H9 (cell line): Measurements from ENCODE around the gene NEAT1. TPM values are rescaled to one million over a fixed set of nuclear protein-coding genes. Genes with fewer than 3 reads are reported as not detected.

Experiments
- DNase-seq: peaks from one replicate; pipeline ENCODE4 v3.0.0-alpha.2; 2017
- H2AFZ ChIP-seq: one replicate; pipeline ENCODE4 v1.6.1; 2013; ENCODE audit warnings: mild to moderate bottlenecking, low read length, control low read depth, moderate library complexity
- H2AK5ac ChIP-seq: 2 replicates; pipeline ENCODE4 v1.6.1; 2013; ENCODE audit warnings: low read length, control low read depth, mixed read lengths; ENCODE audit not compliant: insufficient read length
- H2BK120ac ChIP-seq: one replicate; pipeline ENCODE4 v1.6.1; 2013; ENCODE audit warnings: low read depth, mild to moderate bottlenecking, low read length, control low read depth, inconsistent platforms; ENCODE audit not compliant: poor library complexity, severe bottlenecking
- H2BK12ac ChIP-seq: 2 replicates; pipeline ENCODE4 v1.6.1; 2013; ENCODE audit warnings: low read length, control low read depth, mixed read lengths, low read depth; ENCODE audit not compliant: insufficient read length
- H2BK15ac ChIP-seq: 2 replicates; pipeline ENCODE4 v1.6.1; 2013; ENCODE audit warnings: low read depth, low read length, control low read depth
- H2BK20ac ChIP-seq: one replicate; pipeline ENCODE4 v1.6.1; 2013; ENCODE audit warnings: low read depth, mild to moderate bottlenecking, low read length, control low read depth, inconsistent platforms; ENCODE audit not compliant: poor library complexity, severe bottlenecking
- H2BK5ac ChIP-seq: 2 replicates; pipeline ENCODE4 v1.6.1; 2013; ENCODE audit warnings: low read length, control low read depth, mixed read lengths; ENCODE audit not compliant: insufficient read length
- H3K14ac ChIP-seq: 2 replicates; pipeline ENCODE4 v1.6.1; 2013; ENCODE audit warnings: low read length, control low read depth; ENCODE audit not compliant: insufficient read depth
- H3K18ac ChIP-seq: 2 replicates; pipeline ENCODE4 v1.6.1; 2013; ENCODE audit warnings: low read depth, mild to moderate bottlenecking, mixed read lengths, low read length, control low read depth; ENCODE audit not compliant: insufficient read length
- H3K23ac ChIP-seq: 2 replicates; pipeline ENCODE4 v1.6.1; 2013; ENCODE audit warnings: low read length, control low read depth, mixed read lengths, low read depth; ENCODE audit not compliant: insufficient read length
- H3K23me2 ChIP-seq: 2 replicates; pipeline ENCODE4 v1.6.1; 2013; ENCODE audit warnings: low read depth, mild to moderate bottlenecking, mixed read lengths, low read length, control low read depth; ENCODE audit not compliant: insufficient read length, poor library complexity, severe bottlenecking
- H3K27ac ChIP-seq: 2 replicates; pipeline ENCODE4 v1.5.1; 2013; ENCODE audit warnings: low read length, control low read depth, mixed read lengths, low read depth; ENCODE audit not compliant: insufficient read length
- H3K27me3 ChIP-seq: 2 replicates; pipeline ENCODE4 v1.6.1; 2013; ENCODE audit warnings: low read length, control low read depth, inconsistent platforms; ENCODE audit not compliant: insufficient read depth
- H3K4ac ChIP-seq: 2 replicates; pipeline ENCODE4 v1.6.1; 2013; ENCODE audit warnings: low read depth, mild to moderate bottlenecking, control low read depth, inconsistent platforms, low read length, moderate library complexity
- H3K4me1 ChIP-seq: 2 replicates; pipeline ENCODE4 v1.6.1; 2013; ENCODE audit warnings: low read length, control low read depth, inconsistent platforms; ENCODE audit not compliant: insufficient read depth
- H3K4me2 ChIP-seq: 2 replicates; pipeline ENCODE4 v1.6.1; 2013; ENCODE audit warnings: low read length, control low read depth, mixed read lengths; ENCODE audit not compliant: insufficient read length, insufficient read depth
- H3K56ac ChIP-seq: 2 replicates; pipeline ENCODE4 v1.6.1; 2013; ENCODE audit warnings: low read depth, mild to moderate bottlenecking, mixed read lengths, low read length, control low read depth; ENCODE audit not compliant: insufficient read length
- H3K79me1 ChIP-seq: 2 replicates; pipeline ENCODE4 v1.6.1; 2013; ENCODE audit warnings: low read depth, mild to moderate bottlenecking, moderate library complexity, low read length, control low read depth, inconsistent platforms; ENCODE audit not compliant: insufficient read depth, poor library complexity, severe bottlenecking
- H3K79me2 ChIP-seq: 2 replicates; pipeline ENCODE4 v1.6.1; 2013; ENCODE audit warnings: low read length, control low read depth, inconsistent platforms; ENCODE audit not compliant: insufficient read depth
- H3K9ac ChIP-seq: 2 replicates; pipeline ENCODE4 v1.6.1; 2013; ENCODE audit warnings: low read length, control low read depth, mixed read lengths; ENCODE audit not compliant: insufficient read length; ENCODE audit errors: extremely low read depth
- H3K9me3 ChIP-seq: one replicate; pipeline ENCODE4 v1.6.1; 2013; ENCODE audit warnings: low read depth, low read length, inconsistent platforms; ENCODE audit not compliant: control insufficient read depth
- H3T11ph ChIP-seq: one replicate; pipeline ENCODE4 v1.6.1; 2013; ENCODE audit warnings: mild to moderate bottlenecking, low read length, control low read depth, inconsistent platforms
- H4K20me1 ChIP-seq: one replicate; pipeline ENCODE4 v1.6.1; 2013; ENCODE audit not compliant: control insufficient read depth, insufficient read length, insufficient read depth
- H4K5ac ChIP-seq: 2 replicates; pipeline ENCODE4 v1.6.1; 2013; ENCODE audit warnings: low read depth, mild to moderate bottlenecking, mixed read lengths, low read length, control low read depth; ENCODE audit not compliant: insufficient read length
- H4K8ac ChIP-seq: replicated peaks from 2 replicates; pipeline ENCODE4 v1.6.1; 2013; ENCODE audit warnings: low read length, control low read depth, mixed read lengths, low read depth; ENCODE audit not compliant: insufficient read length
- H4K91ac ChIP-seq: 2 replicates; pipeline ENCODE4 v1.6.1; 2013; ENCODE audit warnings: low read depth, mild to moderate bottlenecking, moderate library complexity, mixed read lengths, low read length, control low read depth; ENCODE audit not compliant: insufficient read length
- H3K27ac Mint-ChIP-seq, 3 experiments: 2 replicates in 2 of 3; 3 replicates in 1 of 3; pipeline ENCODE4 v1.8.0; 2020 to 2021; ENCODE audit warnings: mixed read lengths in 3 of 3, mild to moderate bottlenecking in 1 of 3, moderate library complexity in 1 of 3
- H3K27me3 Mint-ChIP-seq: 2 replicates; pipeline ENCODE4 v1.8.0; 2021; ENCODE audit warnings: low read depth, mild to moderate bottlenecking, moderate library complexity, mixed read lengths
- H3K36me3 Mint-ChIP-seq, 3 experiments: 2 replicates in 2 of 3; 3 replicates in 1 of 3; pipeline ENCODE4 v1.8.0; 2020 to 2021; ENCODE audit warnings: low read depth in 3 of 3, mixed read lengths in 3 of 3; ENCODE audit not compliant: insufficient read depth in 1 of 3
- H3K4me1 Mint-ChIP-seq, 2 experiments: 2 replicates each; pipeline ENCODE4 v1.8.0; 2020; ENCODE audit warnings: mixed read lengths in 2 of 2
- H3K4me3 Mint-ChIP-seq, 2 experiments: 2 replicates in 1 of 2; 3 replicates in 1 of 2; pipeline ENCODE4 v1.8.0; 2020 to 2021; ENCODE audit warnings: mild to moderate bottlenecking in 2 of 2, mixed read lengths in 2 of 2, moderate library complexity in 1 of 2
- H3K9me3 Mint-ChIP-seq, 2 experiments: 2 replicates in 1 of 2; 3 replicates in 1 of 2; pipeline ENCODE4 v1.8.0; 2020; ENCODE audit warnings: mild to moderate bottlenecking in 2 of 2, mixed read lengths in 2 of 2, moderate library complexity in 1 of 2
- CTCF ChIP-seq: fragments of 200-600 bp; sonication (generic); conservative IDR thresholded peaks from 3 replicates; pipeline ENCODE4 v1.8.0; 2021; ENCODE audit warnings: antibody characterized with exemption, mild to moderate bottlenecking
- WGBS: extraction: QIAGEN DNeasy Blood & Tissue Kit; methylation state at CpG from one replicate; pipeline ENCODE4 v1.1.7; 2013; ENCODE audit warnings: missing lambda C conversion rate, low lambda C conversion rate, mixed read lengths; ENCODE audit not compliant: insufficient read length; ENCODE audit errors: extremely low coverage; 5-methylcytosine and 5-hydroxymethylcytosine counted together
- total RNA-seq: library from RNA; stranded (reverse); gene quantifications from 2 replicates; pipeline ENCODE4 v1.2.1, GENCODE V29; 2021

NEAT1 gene
- total RNA-seq, 1 experiment from 2014 or later = 12.7 TPM

- H4K91ac ChIP-seq = peak overlapping the region; percentile 85
- H3K9ac ChIP-seq = peak overlapping the region; percentile 32
- peak overlapping the region; percentile 79 for H2BK12ac ChIP-seq
- H3K14ac ChIP-seq = peak overlapping the region; percentile 74
- H3K4me3 Mint-ChIP-seq = peak overlapping the region; percentile 24 to 74
- peaks cover 8% of the 10 kb centered on the region for H3K4me1 ChIP-seq
- peak overlapping the region; percentile 35 for H4K5ac ChIP-seq
- no peak overlapping the region for H3K56ac ChIP-seq
- H3K4me1 Mint-ChIP-seq = peaks cover 67 to 76% of the 10 kb centered on the region in 2 experiments
- H2AFZ ChIP-seq = no peak overlapping the region
- no peaks in the 10 kb centered on the region for H3K9me3 ChIP-seq
- peaks cover 2% of the 10 kb centered on the region; the same call in 1 of the 2 replicates for H3K79me2 ChIP-seq
- H3K27ac Mint-ChIP-seq = peak overlapping the region; percentile 100
- no peak overlapping the region; the same call in 1 of the 2 replicates for H3K4ac ChIP-seq
- no peak overlapping the region for H3T11ph ChIP-seq
- no peak overlapping the region for H3K23ac ChIP-seq
- no CpG with 5 or more reads among the region's 15 CpGs for WGBS
- no peaks in the 10 kb centered on the region; a peak in 2 of 5 replicates for H3K9me3 Mint-ChIP-seq
- no peaks in the 10 kb centered on the region for H3K27me3 ChIP-seq
- H3K4me2 ChIP-seq = no peak overlapping the region
- TF ChIP-seq CTCF = no peak
- peak overlapping the region; percentile 82 for H3K27ac ChIP-seq
- no peak overlapping the region for H2BK15ac ChIP-seq
- peaks cover 2% of the 10 kb centered on the region for H4K20me1 ChIP-seq
- H2BK20ac ChIP-seq = no peak overlapping the region
- peaks cover 13% of the 10 kb centered on the region for H3K23me2 ChIP-seq
- H2BK5ac ChIP-seq = peak overlapping the region; percentile 34
- no peak overlapping the region for H2AK5ac ChIP-seq
- peaks cover 11% of the 10 kb centered on the region for H3K27me3 Mint-ChIP-seq
- H2BK120ac ChIP-seq = no peak overlapping the region
- peak; percentile 97 for DNase-seq
- H3K79me1 ChIP-seq = no peaks in the 10 kb centered on the region
- H4K8ac ChIP-seq = no peak overlapping the region
- no peaks in the 10 kb centered on the region for H3K36me3 Mint-ChIP-seq
- peak overlapping the region; percentile 88 for H3K18ac ChIP-seq
These were observed 3.7 kb upstream of the NEAT1 start for GRCh38 chr11:65418681-65419459.
